Panc1 (cell line): ENCODE measurements around the gene ERMAP.
"Not testable (repeated sequence)": the region's sequence is repeated elsewhere in the genome, so short reads cannot be mapped to it uniquely, and the experiment has no call there.

Experiments
- CTCF ChIP-seq: fragments of 450-650 bp; IDR thresholded peaks from 2 replicates; pipeline ENCODE4 v1.5.1; 2017; ENCODE audit warnings: mild to moderate bottlenecking
- POLR2AphosphoS5 ChIP-seq: IDR thresholded peaks from 2 replicates; pipeline ENCODE4 v1.6.1; 2012; ENCODE audit warnings: mild to moderate bottlenecking, low read depth, low read length, moderate library complexity
- REST ChIP-seq, 2 experiments: IDR thresholded peaks; 2 replicates each; pipeline ENCODE4 v1.6.1; 2011 to 2012; ENCODE audit warnings: low read depth in 2 of 2, control low read depth in 1 of 2, low read length in 1 of 2, mild to moderate bottlenecking in 1 of 2, moderate library complexity in 1 of 2; ENCODE audit not compliant: insufficient read depth in 1 of 2

GRCh38 chr1:42868466-42868865 lies 51.5 kb downstream of the ERMAP start:
- not testable (repeated sequence) for TF ChIP-seq CTCF; REST (IDR thresholded peaks at IDR 0.05; ENCODE audit: insufficient read depth in 1 of 2, low read depth in 2 of 2, low read length in 1 of 2); POLR2AphosphoS5
